HepG2 (cell line): ENCODE results near the gene ZNF747. TPM values are rescaled to one million over a fixed set of nuclear protein-coding genes. Genes with fewer than 3 reads are reported as not detected.

Experiments
- ARID2 ChIP-seq: sonication (generic); formaldehyde crosslinking; IDR thresholded peaks from 2 replicates; pipeline ENCODE4 v1.8.1; 2022; ENCODE audit warnings: mild to moderate bottlenecking, missing genetic modification reagents, borderline replicate concordance
- FOSL1 ChIP-seq: sonication (generic); formaldehyde crosslinking; IDR thresholded peaks from 2 replicates; pipeline ENCODE4 v1.9.0; 2021; ENCODE audit warnings: missing genetic modification reagents, borderline replicate concordance
- HNRNPK ChIP-seq: fragments of 200-400 bp; formaldehyde crosslinking; IDR thresholded peaks from 2 replicates; pipeline ENCODE4 v1.6.1; 2018; ENCODE audit warnings: low read length, low read depth, moderate library complexity, mild to moderate bottlenecking; ENCODE audit not compliant: poor library complexity, severe bottlenecking
- IKZF4 ChIP-seq: sonication (generic); formaldehyde crosslinking; IDR thresholded peaks from 2 replicates; pipeline ENCODE4 v1.5.1; 2020; ENCODE audit warnings: borderline replicate concordance, mild to moderate bottlenecking, low read depth, missing genetic modification reagents; ENCODE audit errors: not compliant biosample characterization
- SALL2 ChIP-seq: sonication (generic); formaldehyde crosslinking; IDR thresholded peaks from 2 replicates; pipeline ENCODE4 v1.8.1; 2023; ENCODE audit warnings: mild to moderate bottlenecking, missing genetic modification reagents, inconsistent platforms
- SP4 ChIP-seq: sonication (generic); formaldehyde crosslinking; IDR thresholded peaks from 2 replicates; pipeline ENCODE4 v1.8.1; 2023; ENCODE audit warnings: mild to moderate bottlenecking, missing genetic modification reagents
- SPEN ChIP-seq: sonication (generic); formaldehyde crosslinking; IDR thresholded peaks from 2 replicates; pipeline ENCODE4 v1.5.1; 2020; ENCODE audit warnings: low read depth, mild to moderate bottlenecking, missing genetic modification reagents
- SSRP1 ChIP-seq: IDR thresholded peaks from 2 replicates; pipeline ENCODE4 v1.6.1; 2016; ENCODE audit warnings: control low read depth
- TRIM24 ChIP-seq: sonication (generic); formaldehyde crosslinking; IDR thresholded peaks from 2 replicates; pipeline ENCODE4 v1.8.0; 2022; ENCODE audit warnings: mild to moderate bottlenecking, missing genetic modification reagents
- ZC3H4 ChIP-seq: sonication (generic); formaldehyde crosslinking; IDR thresholded peaks from 2 replicates; pipeline ENCODE4 v1.4.0; 2020; ENCODE audit warnings: missing genetic modification reagents, borderline replicate concordance
- ZFAT ChIP-seq: sonication (generic); formaldehyde crosslinking; conservative IDR thresholded peaks from 2 replicates; pipeline ENCODE4 v1.8.1; 2023; ENCODE audit warnings: missing genetic modification reagents, inconsistent platforms
- ZNF282 ChIP-seq: fragments of 450-650 bp; IDR thresholded peaks from 2 replicates; pipeline ENCODE4 v1.6.1; 2018; ENCODE audit not compliant: partially characterized antibody
- ZNF672 ChIP-seq: sonication (generic); formaldehyde crosslinking; IDR thresholded peaks from 2 replicates; pipeline ENCODE4 v1.8.1; 2022; ENCODE audit warnings: missing genetic modification reagents
- ZNF780A ChIP-seq: sonication (generic); formaldehyde crosslinking; IDR thresholded peaks from 2 replicates; pipeline ENCODE4 v1.8.0; 2022; ENCODE audit warnings: mild to moderate bottlenecking, missing genetic modification reagents, moderate library complexity
- polyA plus RNA-seq, 8 experiments: library from polyadenylated mRNA; depleted of rRNA in 3 of 8; stranded (reverse) in 7 of 8; unstranded in 1 of 8; fragments of >200 nt; fragmentation: Illumina TruSeq in 4 of 8; extraction: Trizol in 4 of 8; gene quantifications; 2 replicates each; pipeline versions ENCODE4 v1.2.1 to v1.2.3, GENCODE V29; 2011 to 2016; ENCODE audit warnings: low read depth in 4 of 8, missing spikeins in 1 of 8, mixed read lengths in 1 of 8; ENCODE audit not compliant: insufficient read depth in 1 of 8
- total RNA-seq, 5 experiments: library from RNA; depleted of rRNA; stranded (reverse); fragments of >200 nt; fragmentation: Illumina TruSeq; extraction: Trizol; gene quantifications; 2 replicates each; pipeline ENCODE4 v1.2.3, GENCODE V29; 2016; ENCODE audit warnings: low read depth in 1 of 5
- TF ChIP-seq, protein P1 (sequence below), 2 experiments: IDR thresholded peaks; 2 replicates each; pipeline ENCODE4 v1.6.1; 2011 to 2012; ENCODE audit warnings: low read length in 2 of 2, borderline replicate concordance in 1 of 2, low read depth in 1 of 2, mild to moderate bottlenecking in 1 of 2, moderate library complexity in 1 of 2
- TF ChIP-seq, protein P2 (sequence below): sonication (generic); formaldehyde crosslinking; IDR thresholded peaks from 2 replicates; pipeline ENCODE4 v1.9.0; 2022; ENCODE audit warnings: missing genetic modification reagents, mild to moderate bottlenecking, borderline replicate concordance
- TF ChIP-seq, protein P3 (sequence below): sonication (generic); formaldehyde crosslinking; IDR thresholded peaks from 2 replicates; pipeline ENCODE4 v1.9.0; 2022; ENCODE audit warnings: low read depth, missing genetic modification reagents
- TF ChIP-seq, protein P4 (sequence below): sonication (generic); formaldehyde crosslinking; IDR thresholded peaks from 2 replicates; pipeline ENCODE4 v1.4.0; 2020; ENCODE audit warnings: missing genetic modification reagents

ZNF747 gene
- total and polyA plus RNA-seq, 2 of the 13 experiments (the other 11 are each of a cell fraction or from before 2014, with no cell fraction given): 7.2 to 10.2 TPM

DNA sequence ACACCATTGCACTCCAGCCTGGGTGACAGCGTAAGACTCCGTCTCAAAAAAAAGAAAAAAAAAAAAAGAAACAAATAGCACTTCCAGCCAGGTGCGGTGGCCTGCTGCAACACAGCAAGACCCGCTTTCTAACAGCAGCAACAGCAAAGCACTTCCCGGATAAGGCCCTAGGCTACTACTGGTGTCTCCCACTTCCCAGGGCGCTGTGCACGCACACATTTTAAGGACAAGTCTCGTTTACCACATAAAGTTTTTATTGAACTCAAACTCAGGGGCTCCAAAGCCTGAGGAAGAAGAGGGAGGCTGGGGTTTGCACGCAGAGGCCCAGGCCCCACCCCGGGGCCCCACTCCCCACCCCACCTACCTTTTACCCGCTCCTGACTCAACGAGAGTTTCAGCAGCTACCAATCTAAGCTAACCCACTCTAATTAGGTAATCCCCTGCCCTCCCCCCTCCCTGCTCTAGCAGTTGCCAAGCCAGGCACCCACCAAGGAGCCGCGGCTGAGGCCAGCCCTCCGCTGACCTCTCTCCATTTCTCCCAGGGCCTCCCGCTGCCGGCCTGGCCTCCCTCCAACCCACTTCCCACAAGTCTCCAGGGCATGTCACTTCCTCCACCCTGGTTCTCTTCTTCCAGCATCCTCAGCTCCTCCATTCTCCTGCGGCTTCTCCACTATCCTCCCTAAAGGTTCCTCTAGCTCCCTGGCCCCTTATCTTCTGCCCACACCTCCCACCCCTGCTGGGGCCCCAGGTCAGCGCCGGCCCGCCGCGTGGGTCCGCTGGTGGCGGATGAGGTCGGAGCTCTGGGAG is 10.7 kb downstream of the ZNF747 start (continued):
- TF ChIP-seq, protein P1, sequence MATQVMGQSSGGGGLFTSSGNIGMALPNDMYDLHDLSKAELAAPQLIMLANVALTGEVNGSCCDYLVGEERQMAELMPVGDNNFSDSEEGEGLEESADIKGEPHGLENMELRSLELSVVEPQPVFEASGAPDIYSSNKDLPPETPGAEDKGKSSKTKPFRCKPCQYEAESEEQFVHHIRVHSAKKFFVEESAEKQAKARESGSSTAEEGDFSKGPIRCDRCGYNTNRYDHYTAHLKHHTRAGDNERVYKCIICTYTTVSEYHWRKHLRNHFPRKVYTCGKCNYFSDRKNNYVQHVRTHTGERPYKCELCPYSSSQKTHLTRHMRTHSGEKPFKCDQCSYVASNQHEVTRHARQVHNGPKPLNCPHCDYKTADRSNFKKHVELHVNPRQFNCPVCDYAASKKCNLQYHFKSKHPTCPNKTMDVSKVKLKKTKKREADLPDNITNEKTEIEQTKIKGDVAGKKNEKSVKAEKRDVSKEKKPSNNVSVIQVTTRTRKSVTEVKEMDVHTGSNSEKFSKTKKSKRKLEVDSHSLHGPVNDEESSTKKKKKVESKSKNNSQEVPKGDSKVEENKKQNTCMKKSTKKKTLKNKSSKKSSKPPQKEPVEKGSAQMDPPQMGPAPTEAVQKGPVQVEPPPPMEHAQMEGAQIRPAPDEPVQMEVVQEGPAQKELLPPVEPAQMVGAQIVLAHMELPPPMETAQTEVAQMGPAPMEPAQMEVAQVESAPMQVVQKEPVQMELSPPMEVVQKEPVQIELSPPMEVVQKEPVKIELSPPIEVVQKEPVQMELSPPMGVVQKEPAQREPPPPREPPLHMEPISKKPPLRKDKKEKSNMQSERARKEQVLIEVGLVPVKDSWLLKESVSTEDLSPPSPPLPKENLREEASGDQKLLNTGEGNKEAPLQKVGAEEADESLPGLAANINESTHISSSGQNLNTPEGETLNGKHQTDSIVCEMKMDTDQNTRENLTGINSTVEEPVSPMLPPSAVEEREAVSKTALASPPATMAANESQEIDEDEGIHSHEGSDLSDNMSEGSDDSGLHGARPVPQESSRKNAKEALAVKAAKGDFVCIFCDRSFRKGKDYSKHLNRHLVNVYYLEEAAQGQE (IDR thresholded peaks at IDR 0.05; ENCODE audit: borderline replicate concordance in 1 of 2, low read depth in 1 of 2, low read length in 2 of 2): no peak
- TF ChIP-seq ZC3H4 (CRISPR knock-in tag): no peak
- TF ChIP-seq TRIM24: no peak
- TF ChIP-seq ZFAT (CRISPR knock-in tag): no peak
- TF ChIP-seq ARID2 (CRISPR knock-in tag): no peak
- TF ChIP-seq ZNF672: no peak
- TF ChIP-seq SPEN: peak; percentile 48; the same call in 1 of the 2 replicates
- TF ChIP-seq IKZF4 (CRISPR knock-in tag): no peak
- 0 out of 2 replicates have a peak, but pooled peaks have one; percentile 61 for TF ChIP-seq SSRP1 (CRISPR knock-in tag)
- TF ChIP-seq, protein P2, sequence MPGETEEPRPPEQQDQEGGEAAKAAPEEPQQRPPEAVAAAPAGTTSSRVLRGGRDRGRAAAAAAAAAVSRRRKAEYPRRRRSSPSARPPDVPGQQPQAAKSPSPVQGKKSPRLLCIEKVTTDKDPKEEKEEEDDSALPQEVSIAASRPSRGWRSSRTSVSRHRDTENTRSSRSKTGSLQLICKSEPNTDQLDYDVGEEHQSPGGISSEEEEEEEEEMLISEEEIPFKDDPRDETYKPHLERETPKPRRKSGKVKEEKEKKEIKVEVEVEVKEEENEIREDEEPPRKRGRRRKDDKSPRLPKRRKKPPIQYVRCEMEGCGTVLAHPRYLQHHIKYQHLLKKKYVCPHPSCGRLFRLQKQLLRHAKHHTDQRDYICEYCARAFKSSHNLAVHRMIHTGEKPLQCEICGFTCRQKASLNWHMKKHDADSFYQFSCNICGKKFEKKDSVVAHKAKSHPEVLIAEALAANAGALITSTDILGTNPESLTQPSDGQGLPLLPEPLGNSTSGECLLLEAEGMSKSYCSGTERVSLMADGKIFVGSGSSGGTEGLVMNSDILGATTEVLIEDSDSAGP: 0 out of 2 replicates have a peak, but pooled peaks have one; percentile 17
- peak; percentile 20 for TF ChIP-seq HNRNPK
- no peak for TF ChIP-seq ZNF282
- 0 out of 2 replicates have a peak, but pooled peaks have one; percentile 30 for TF ChIP-seq SP4 (CRISPR knock-in tag)
- TF ChIP-seq, protein P3, sequence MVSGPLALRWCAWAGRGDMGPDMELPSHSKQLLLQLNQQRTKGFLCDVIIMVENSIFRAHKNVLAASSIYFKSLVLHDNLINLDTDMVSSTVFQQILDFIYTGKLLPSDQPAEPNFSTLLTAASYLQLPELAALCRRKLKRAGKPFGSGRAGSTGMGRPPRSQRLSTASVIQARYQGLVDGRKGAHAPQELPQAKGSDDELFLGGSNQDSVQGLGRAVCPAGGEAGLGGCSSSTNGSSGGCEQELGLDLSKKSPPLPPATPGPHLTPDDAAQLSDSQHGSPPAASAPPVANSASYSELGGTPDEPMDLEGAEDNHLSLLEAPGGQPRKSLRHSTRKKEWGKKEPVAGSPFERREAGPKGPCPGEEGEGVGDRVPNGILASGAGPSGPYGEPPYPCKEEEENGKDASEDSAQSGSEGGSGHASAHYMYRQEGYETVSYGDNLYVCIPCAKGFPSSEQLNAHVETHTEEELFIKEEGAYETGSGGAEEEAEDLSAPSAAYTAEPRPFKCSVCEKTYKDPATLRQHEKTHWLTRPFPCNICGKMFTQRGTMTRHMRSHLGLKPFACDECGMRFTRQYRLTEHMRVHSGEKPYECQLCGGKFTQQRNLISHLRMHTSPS (CRISPR knock-in tag): no peak
- TF ChIP-seq SALL2 (CRISPR knock-in tag): no peak
- TF ChIP-seq FOSL1 (CRISPR knock-in tag): no peak
- no peak for TF ChIP-seq ZNF780A (CRISPR knock-in tag)
- TF ChIP-seq, protein P4, sequence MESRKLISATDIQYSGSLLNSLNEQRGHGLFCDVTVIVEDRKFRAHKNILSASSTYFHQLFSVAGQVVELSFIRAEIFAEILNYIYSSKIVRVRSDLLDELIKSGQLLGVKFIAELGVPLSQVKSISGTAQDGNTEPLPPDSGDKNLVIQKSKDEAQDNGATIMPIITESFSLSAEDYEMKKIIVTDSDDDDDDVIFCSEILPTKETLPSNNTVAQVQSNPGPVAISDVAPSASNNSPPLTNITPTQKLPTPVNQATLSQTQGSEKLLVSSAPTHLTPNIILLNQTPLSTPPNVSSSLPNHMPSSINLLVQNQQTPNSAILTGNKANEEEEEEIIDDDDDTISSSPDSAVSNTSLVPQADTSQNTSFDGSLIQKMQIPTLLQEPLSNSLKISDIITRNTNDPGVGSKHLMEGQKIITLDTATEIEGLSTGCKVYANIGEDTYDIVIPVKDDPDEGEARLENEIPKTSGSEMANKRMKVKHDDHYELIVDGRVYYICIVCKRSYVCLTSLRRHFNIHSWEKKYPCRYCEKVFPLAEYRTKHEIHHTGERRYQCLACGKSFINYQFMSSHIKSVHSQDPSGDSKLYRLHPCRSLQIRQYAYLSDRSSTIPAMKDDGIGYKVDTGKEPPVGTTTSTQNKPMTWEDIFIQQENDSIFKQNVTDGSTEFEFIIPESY (CRISPR knock-in tag): peak; percentile 77
